ENCODE results near the gene XBP1. TPM values are rescaled to one million over a fixed set of nuclear protein-coding genes. Genes with fewer than 3 reads are reported as not detected.

Gene XBP1
- total and polyA plus RNA-seq, 2 of the 8 experiments (the other 6 are each of a cell fraction or from before 2014, with no cell fraction given): 99.8 to 131 TPM

GRCh38 chr22:28846994-28847393 is 46.6 kb upstream of the XBP1 start:
- no peak overlapping the region for H2BK20ac ChIP-seq (ENCODE audit: low read length)
- H3K27ac ChIP-seq (ENCODE audit: low read depth, low read length): no peak overlapping the region
- no peak overlapping the region for H4K5ac ChIP-seq (ENCODE audit: insufficient read length, low read depth, low read length)
- no peaks in the 10 kb centered on the region for H3K79me1 ChIP-seq (ENCODE audit: low read depth, low read length)
- H4K91ac ChIP-seq (replicated peaks; ENCODE audit: insufficient read length, low read length): no peak overlapping the region
- H2BK15ac ChIP-seq (ENCODE audit: low read length): no peak overlapping the region
- H3K4ac ChIP-seq (replicated peaks; ENCODE audit: insufficient read length, low read depth, low read length): no peak overlapping the region
- CTCF ChIA-PET (ENCODE audit: partially characterized antibody): interaction anchor here (0.6 to 2.3 kb wide), 6 partner anchors 9 to 213 kb away, joined by 3 to 8 read pairs (median 4); no protein-coding TSS in a partner anchor
- H3K27me3 ChIP-seq (replicated peaks in 1 of 4; ENCODE audit: control insufficient read depth in 3 of 4, extremely low read depth in 1 of 4, insufficient read depth in 3 of 4, low read length in 3 of 4): no peaks in the 10 kb centered on the region; a peak in 1 of 7 replicates
- no peak overlapping the region for H2BK120ac ChIP-seq (replicated peaks; ENCODE audit: low read depth, low read length)
- no peak for FAIRE-seq
- H3K56ac ChIP-seq (replicated peaks; ENCODE audit: insufficient read length, low read depth, low read length): no peak overlapping the region
- no peaks in the 10 kb centered on the region for H3K79me2 ChIP-seq (ENCODE audit: control insufficient read depth in 1 of 2, insufficient read depth in 2 of 2, low read length in 2 of 2)
- no peak for DNase-seq (ENCODE audit: low read depth in 1 of 2, low spot score in 2 of 2)
- H3K4me2 ChIP-seq (ENCODE audit: insufficient read depth in 1 of 2, low read depth in 2 of 2, low read length in 2 of 2): no peak overlapping the region
- no peak overlapping the region for H3K23ac ChIP-seq (ENCODE audit: insufficient read length)
- TF ChIP-seq SIRT6 (IDR thresholded peaks at IDR 0.05; ENCODE audit: low read length) (no peak), HDAC6 (IDR thresholded peaks at IDR 0.05; ENCODE audit: low read depth, low read length) (no peak), CBX8 (IDR thresholded peaks at IDR 0.05; ENCODE audit: borderline replicate concordance, low read depth, low read length) (no peak), KDM5A (IDR thresholded peaks at IDR 0.05; ENCODE audit: low read length) (no peak), RBBP5 (IDR thresholded peaks at IDR 0.05; ENCODE audit: borderline replicate concordance, low read depth, low read length) (no peak)
- no peaks in the 10 kb centered on the region for H3K4me1 ChIP-seq (replicated peaks in 1 of 4; ENCODE audit: control insufficient read depth in 3 of 4, insufficient read depth in 4 of 4, low read length in 3 of 4)
- no peak overlapping the region for H2BK12ac ChIP-seq (ENCODE audit: low read depth, low read length)
- POLR2A ChIA-PET (ENCODE audit: partially characterized antibody): interaction anchor here (0.7 kb wide), 1 partner anchor 10 kb away, joined by 5 read pairs; no protein-coding TSS in a partner anchor
- no peak overlapping the region for H3K14ac ChIP-seq (ENCODE audit: insufficient read length)
- no peak overlapping the region for H3K18ac ChIP-seq (ENCODE audit: extremely low read depth, low read length)
- H2BK5ac ChIP-seq (ENCODE audit: low read depth, low read length): no peak overlapping the region
- H2AFZ ChIP-seq (ENCODE audit: low read length): no peak overlapping the region
- H3K23me2 ChIP-seq (ENCODE audit: low read depth, low read length): no peaks in the 10 kb centered on the region; the same call in 1 of the 2 replicates
- H3K9ac ChIP-seq (replicated peaks in 1 of 4; ENCODE audit: extremely low read depth in 1 of 4, low read depth in 3 of 4, low read length in 3 of 4): no peak overlapping the region
- no peaks in the 10 kb centered on the region for H3K9me3 ChIP-seq (ENCODE audit: insufficient read depth in 2 of 2, low read depth in 1 of 2, low read length in 1 of 2)
- WGBS, 2 experiments (ENCODE audit: extremely low coverage in 1 of 2, insufficient coverage in 1 of 2, insufficient read length in 1 of 2, insufficient replicate concordance in 2 of 2, low coverage in 1 of 2, low lambda C conversion rate in 2 of 2, missing lambda C conversion rate in 1 of 2): 92% methylated on average over 2 of the region's 2 CpGs; no CpG with 5 or more reads in 1 of the 2 experiments
- H3K4me3 ChIP-seq (ENCODE audit: extremely low read depth in 1 of 4, insufficient read depth in 2 of 4, low read depth in 3 of 4, low read length in 4 of 4): no peak overlapping the region
- H3K36me3 ChIP-seq (ENCODE audit: control insufficient read depth in 2 of 4, insufficient read depth in 4 of 4, low read length in 3 of 4): no peaks in the 10 kb centered on the region
- H4K8ac ChIP-seq (ENCODE audit: extremely low read depth, insufficient read depth, low read length): no peak overlapping the region
- H4K20me1 ChIP-seq (replicated peaks in 1 of 2; ENCODE audit: control insufficient read depth in 1 of 2, insufficient read depth in 2 of 2, low read length in 2 of 2): no peaks in the 10 kb centered on the region
- H2AK5ac ChIP-seq (ENCODE audit: low read depth, low read length): no peak overlapping the region

Measured in H1 (cell line).